Kidney capillary endothelial cell (primary cell): ENCODE results near the gene ZNF423.
"Not testable (repeated sequence)": the region's sequence is repeated elsewhere in the genome, so short reads cannot be mapped to it uniquely, and the experiment has no call there.

Source experiments
- DNase-seq: peaks from one replicate; pipeline ENCODE4 v3.0.0-alpha.2; 2018; ENCODE audit warnings: low spot score

The ZNF423 gene

GRCh38 chr16:49510654-49511305 lies 345.1 kb downstream of the ZNF423 start:
- no peak for DNase-seq

- DNase-seq, result no peak
Measured at GRCh38 chr16:49510141-49510540, 345.8 kb downstream of the ZNF423 start.

- DNase-seq, result not testable (repeated sequence)
Measured at GRCh38 chr16:49506058-49507013, 349.6 kb downstream of the ZNF423 start.

- no peak for DNase-seq
Measured at GRCh38 chr16:49505556-49505955, 350.4 kb downstream of the ZNF423 start.

- no peak for DNase-seq
Measured at GRCh38 chr16:49504626-49505025, 351.3 kb downstream of the ZNF423 start.

- DNase-seq, result no peak
Measured at GRCh38 chr16:49504023-49504364, 351.9 kb downstream of the ZNF423 start.

GRCh38 chr16:49503256-49504022 lies 352.5 kb downstream of the ZNF423 start:
- no peak for DNase-seq

GRCh38 chr16:49502136-49502881 lies 353.6 kb downstream of the ZNF423 start:
- DNase-seq, result no peak

- no peak for DNase-seq
Measured at GRCh38 chr16:49499869-49500610, 355.9 kb downstream of the ZNF423 start.

- DNase-seq, result no peak
Measured at GRCh38 chr16:49499414-49499785, 356.5 kb downstream of the ZNF423 start.

- no peak for DNase-seq
Measured at GRCh38 chr16:49498666-49499413, 357.1 kb downstream of the ZNF423 start.

- no peak for DNase-seq
Measured at GRCh38 chr16:49498264-49498663, 357.6 kb downstream of the ZNF423 start.

GRCh38 chr16:49497466-49497865 lies 358.4 kb downstream of the ZNF423 start:
- DNase-seq, result no peak

GRCh38 chr16:49496656-49497055 lies 359.3 kb downstream of the ZNF423 start:
- DNase-seq, result no peak

GRCh38 chr16:49495596-49496355 lies 360.1 kb downstream of the ZNF423 start:
- no peak for DNase-seq

- no peak for DNase-seq
Measured at GRCh38 chr16:49494891-49495566, 360.9 kb downstream of the ZNF423 start.

- DNase-seq, result no peak
Measured at GRCh38 chr16:49494474-49494873, 361.4 kb downstream of the ZNF423 start.

- no peak for DNase-seq
Measured at GRCh38 chr16:49493836-49494235, 362.1 kb downstream of the ZNF423 start.
